Muscle layer of colon (tissue), 2 donors: ENCODE data around the gene GPR25.
"Not testable (repeated sequence)": the region's sequence is repeated elsewhere in the genome, so short reads cannot be mapped to it uniquely, and the experiment has no call there.

ENCODE experiments used
- H3K27ac ChIP-seq: one replicate; pipeline ENCODE4 v1.7.0; 2013; ENCODE audit warnings: low read depth, mild to moderate bottlenecking, low read length, moderate library complexity
- H3K27me3 ChIP-seq, 2 donors: one replicate each; pipeline ENCODE4 v1.7.0; 2013; ENCODE audit warnings: low read length in 2 of 2, mild to moderate bottlenecking in 2 of 2; ENCODE audit not compliant: insufficient read depth in 2 of 2, control insufficient read depth in 1 of 2
- H3K36me3 ChIP-seq: one replicate; pipeline ENCODE4 v1.7.0; 2013; ENCODE audit warnings: mild to moderate bottlenecking, low read length; ENCODE audit not compliant: insufficient read depth
- H3K4me1 ChIP-seq: one replicate; pipeline ENCODE4 v1.7.0; 2013; ENCODE audit warnings: mild to moderate bottlenecking, low read length; ENCODE audit not compliant: insufficient read depth
- H3K4me3 ChIP-seq, 2 donors: one replicate each; pipeline ENCODE4 v1.7.0; 2013; ENCODE audit warnings: low read length in 2 of 2, low read depth in 1 of 2, mild to moderate bottlenecking in 1 of 2, moderate library complexity in 1 of 2
- H3K9ac ChIP-seq: one replicate; pipeline ENCODE4 v1.7.0; 2013; ENCODE audit warnings: low read length
- H3K9me3 ChIP-seq: one replicate; pipeline ENCODE4 v1.7.0; 2013; ENCODE audit warnings: mild to moderate bottlenecking, low read length
- donor health status: abdominal sarcoma.
- donor health status: Adenocarcinoma of cecum.

GPR25 gene

DNA sequence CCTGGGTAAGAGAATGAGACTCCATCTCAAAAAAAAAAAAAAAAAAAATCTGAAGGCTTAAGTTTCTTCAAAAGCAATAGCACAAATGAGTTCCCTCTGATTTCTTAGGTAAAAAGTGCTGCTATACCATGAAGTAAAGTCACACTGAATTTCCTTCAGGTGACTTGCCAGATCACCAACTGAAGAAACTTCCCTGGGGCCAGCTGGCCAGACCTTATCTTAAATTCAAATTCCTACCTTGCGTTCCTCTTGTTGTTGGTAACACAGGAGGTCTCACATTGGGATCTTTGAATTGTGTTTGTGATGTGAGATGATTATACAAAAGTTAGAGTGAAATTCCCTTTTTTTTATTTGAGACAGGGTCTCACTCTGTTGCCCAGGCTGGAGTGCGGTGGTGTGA is 33.7 kb downstream of the GPR25 start:
- Histone ChIP-seq H3K27ac (no peak overlapping the region), H3K36me3 (no peaks in the 10 kb centered on the region), H3K9me3 (no peaks in the 10 kb centered on the region), H3K27me3 (no peaks in the 10 kb centered on the region), H3K4me3 (no peak overlapping the region), H3K9ac (no peak overlapping the region), H3K4me1 (no peaks in the 10 kb centered on the region)

DNA sequence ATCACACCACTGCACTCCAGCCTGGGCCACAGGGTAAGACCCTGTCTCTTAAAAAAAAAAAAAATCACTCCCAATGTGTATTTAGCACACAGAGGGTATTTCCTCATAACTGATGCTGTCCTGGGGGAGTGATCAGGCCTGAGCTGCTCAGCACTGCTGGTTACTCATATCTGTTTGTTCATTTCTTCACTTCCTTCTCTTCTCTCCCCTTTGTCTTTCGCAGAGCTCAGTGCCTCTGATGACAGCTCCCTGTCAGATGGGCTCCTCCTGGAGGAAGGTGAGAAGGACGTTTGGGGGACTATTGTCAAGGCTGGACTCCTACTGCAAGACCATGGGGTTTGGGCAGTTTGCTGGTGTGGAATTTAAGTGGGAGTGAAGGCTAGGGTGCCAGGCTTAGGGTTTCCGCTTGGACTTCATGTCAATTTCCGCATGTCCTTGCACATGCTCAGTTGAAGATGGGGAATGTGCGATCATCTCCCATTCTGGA is 34.9 kb downstream of the GPR25 start:
- no peaks in the 10 kb centered on the region for H3K36me3 ChIP-seq
- H3K9me3 ChIP-seq, result no peaks in the 10 kb centered on the region
- H3K4me1 ChIP-seq, result no peaks in the 10 kb centered on the region
- no peak overlapping the region for H3K27ac ChIP-seq
- no peak overlapping the region for H3K4me3 ChIP-seq
- no peak overlapping the region for H3K9ac ChIP-seq
- no peaks in the 10 kb centered on the region for H3K27me3 ChIP-seq

DNA sequence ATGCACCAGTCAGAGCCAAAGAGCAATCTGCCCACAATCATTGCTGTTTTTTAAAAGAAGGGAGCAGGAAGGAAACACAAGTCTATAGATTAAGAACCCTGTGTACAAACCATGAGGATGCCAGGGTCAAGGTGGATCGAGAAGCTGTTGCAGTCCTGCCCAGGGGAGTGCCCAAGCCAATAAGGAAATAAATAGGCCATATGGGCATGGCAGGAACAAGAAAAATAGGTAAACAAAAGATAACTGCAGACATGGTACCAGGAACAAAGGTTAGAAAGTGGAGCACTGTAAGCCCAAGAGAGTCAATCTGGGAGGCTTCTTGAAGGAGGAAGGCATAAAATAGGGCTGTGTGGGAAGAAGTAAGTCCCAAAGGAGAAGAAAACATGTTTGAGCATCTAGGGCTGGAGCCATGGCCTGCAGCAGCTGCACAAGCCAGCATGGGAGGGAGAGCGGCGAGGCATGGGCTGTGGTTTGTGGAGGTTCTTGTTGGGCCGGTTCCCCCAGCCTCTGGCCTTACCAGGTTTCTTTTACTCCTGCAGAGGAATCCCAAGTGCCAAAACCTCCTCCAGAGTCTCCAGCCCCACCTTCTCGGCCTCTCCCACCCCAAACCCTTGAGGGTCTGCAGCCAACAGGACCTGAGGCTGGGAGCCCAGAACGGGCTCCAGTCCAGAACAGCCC is 35.5 kb downstream of the GPR25 start:
- Histone ChIP-seq H3K9me3 (no peaks in the 10 kb centered on the region), H3K27ac (no peak overlapping the region), H3K27me3 (no peaks in the 10 kb centered on the region), H3K4me1 (no peaks in the 10 kb centered on the region), H3K36me3 (no peaks in the 10 kb centered on the region), H3K4me3 (no peak overlapping the region), H3K9ac (no peak overlapping the region)

DNA sequence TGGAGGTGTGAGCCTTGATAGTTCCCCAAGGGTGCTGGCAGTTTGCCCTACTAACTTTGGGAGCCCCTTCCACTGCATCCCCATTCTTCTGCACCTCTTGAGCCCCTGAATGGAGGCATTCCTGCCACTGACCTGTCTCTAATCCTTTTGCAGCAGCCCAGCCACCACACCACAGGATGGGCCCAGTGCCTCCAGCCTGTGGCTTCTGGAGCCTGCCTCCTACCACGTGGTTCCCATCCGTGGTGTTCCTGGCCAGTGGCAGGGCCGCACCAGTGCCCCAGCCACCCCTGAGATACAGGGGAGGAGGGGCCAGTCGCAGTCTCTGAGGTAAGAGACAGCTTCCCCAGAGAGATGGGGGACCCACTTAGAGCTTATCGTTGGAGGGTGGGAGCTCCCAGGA is 36.3 kb downstream of the GPR25 start:
- H3K4me1 ChIP-seq, result no peaks in the 10 kb centered on the region
- H3K9ac ChIP-seq, result no peak overlapping the region

DNA sequence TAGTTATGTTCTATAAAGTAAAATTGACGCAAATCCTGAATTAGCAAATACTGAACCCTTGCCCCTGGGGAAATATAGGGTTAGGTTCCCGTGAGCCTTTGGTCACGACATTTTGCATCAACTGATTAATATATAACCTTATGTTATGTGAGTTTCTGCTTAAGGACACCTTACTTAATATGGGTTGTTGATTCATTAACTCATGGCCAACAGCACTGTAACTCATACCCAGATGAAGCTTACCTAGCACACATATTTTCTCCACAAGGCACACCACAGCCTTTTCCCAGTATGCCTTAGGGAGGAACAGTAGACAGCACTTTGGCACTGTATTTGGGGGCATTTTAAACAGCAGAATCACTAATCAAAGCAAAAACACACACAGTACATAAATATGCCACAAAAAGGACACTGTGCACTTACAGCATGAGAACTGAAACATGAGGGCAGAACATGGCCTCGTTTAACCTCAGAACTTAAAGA is 37.0 kb downstream of the GPR25 start:
- no peaks in the 10 kb centered on the region for H3K9me3 ChIP-seq
- H3K9ac ChIP-seq, result no peak overlapping the region
- no peaks in the 10 kb centered on the region for H3K4me1 ChIP-seq
- no peaks in the 10 kb centered on the region for H3K27me3 ChIP-seq
- H3K27ac ChIP-seq, result no peak overlapping the region
- no peak overlapping the region for H3K4me3 ChIP-seq
- no peaks in the 10 kb centered on the region for H3K36me3 ChIP-seq

More for the DNA sequence above, 36.3 kb downstream of the GPR25 start:
- Histone ChIP-seq H3K27me3 (no peaks in the 10 kb centered on the region), H3K36me3 (no peaks in the 10 kb centered on the region), H3K27ac (no peak overlapping the region), H3K9me3 (no peaks in the 10 kb centered on the region), H3K4me3 (no peak overlapping the region)

DNA sequence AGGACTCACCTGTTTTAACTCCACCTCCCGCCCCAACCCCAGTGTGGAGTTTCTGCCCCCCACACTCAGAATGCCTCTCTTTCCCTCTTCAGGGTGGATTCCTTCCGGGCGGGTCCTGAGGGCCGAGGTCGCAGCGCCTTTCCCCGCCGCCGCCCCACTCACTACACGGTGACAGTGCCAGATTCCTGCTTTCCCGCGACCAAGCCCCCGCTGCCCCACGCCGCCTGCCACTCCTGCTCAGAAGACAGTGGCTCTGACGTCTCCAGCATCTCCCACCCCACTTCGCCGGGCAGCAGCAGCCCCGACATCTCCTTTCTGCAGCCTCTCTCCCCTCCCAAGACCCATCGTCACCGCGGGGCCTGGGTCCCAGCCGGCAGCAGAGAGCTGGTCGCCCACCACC is 38.6 kb downstream of the GPR25 start:
- no peak overlapping the region for H3K4me3 ChIP-seq
- no peak overlapping the region for H3K27ac ChIP-seq
- no peaks in the 10 kb centered on the region for H3K9me3 ChIP-seq
- no peaks in the 10 kb centered on the region for H3K36me3 ChIP-seq
- H3K4me1 ChIP-seq, result no peaks in the 10 kb centered on the region
- H3K27me3 ChIP-seq, result peaks cover 0 to 3% of the 10 kb centered on the region in 2 donors
- no peak overlapping the region for H3K9ac ChIP-seq

DNA sequence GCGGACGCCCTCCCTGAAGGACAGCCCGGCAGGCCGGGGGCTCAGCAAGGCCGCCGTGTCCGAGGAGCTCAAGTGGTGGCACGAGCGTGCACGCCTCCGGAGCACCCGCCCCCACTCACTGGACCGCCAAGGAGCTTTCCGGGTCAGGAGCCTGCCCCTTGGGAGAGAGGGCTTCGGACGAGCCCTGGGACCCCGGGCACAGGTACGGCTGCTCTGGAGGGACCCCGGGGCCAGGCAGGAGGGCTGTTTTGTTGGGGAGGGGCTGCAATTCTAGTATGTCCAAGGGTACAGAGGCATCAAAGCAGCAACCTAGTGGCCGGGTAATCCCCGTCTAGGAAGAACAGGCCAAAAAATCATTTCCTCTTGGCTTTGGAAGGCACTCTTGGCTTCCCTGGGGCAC is 39.2 kb downstream of the GPR25 start:
- H3K27ac ChIP-seq, H3K9ac ChIP-seq, H3K4me3 ChIP-seq, H3K9me3 ChIP-seq, H3K27me3 ChIP-seq, H3K4me1 ChIP-seq, H3K36me3 ChIP-seq: not testable (repeated sequence)

DNA sequence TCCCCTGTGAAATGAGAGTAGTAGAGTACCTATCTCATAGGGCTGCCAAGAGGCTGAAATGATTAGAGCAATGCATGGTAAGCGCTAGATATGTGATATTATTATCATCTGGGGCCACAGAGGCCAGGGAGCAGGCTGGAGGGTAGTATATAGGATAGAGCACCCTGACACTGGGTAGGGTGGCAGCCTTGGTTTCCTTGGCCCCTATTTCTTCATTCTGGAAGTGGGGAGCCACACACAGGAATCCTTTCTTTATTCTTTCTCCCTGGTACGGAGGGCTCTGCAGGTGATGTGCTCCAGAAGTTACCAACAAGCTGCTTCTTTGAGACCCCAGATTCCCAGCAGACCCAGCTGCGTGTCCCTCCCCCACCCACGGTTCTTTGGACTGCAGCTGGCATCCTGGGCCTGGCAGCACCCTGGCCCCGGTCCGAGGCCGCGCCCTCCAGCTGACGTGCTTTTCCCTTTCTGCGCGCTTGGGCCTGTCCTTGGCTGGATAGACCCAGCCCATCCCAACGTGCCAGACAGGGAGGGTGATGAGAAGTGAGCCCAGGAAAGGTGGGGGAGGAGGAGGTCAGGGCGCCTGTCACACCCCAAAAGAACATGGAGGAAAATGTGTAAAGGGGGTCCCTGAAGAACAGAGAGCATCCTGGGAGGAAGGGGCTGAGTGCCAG is 40.1 kb downstream of the GPR25 start:
- Histone ChIP-seq H3K36me3 (no peaks in the 10 kb centered on the region), H3K4me3 (no peak overlapping the region), H3K9ac (no peak overlapping the region)

DNA sequence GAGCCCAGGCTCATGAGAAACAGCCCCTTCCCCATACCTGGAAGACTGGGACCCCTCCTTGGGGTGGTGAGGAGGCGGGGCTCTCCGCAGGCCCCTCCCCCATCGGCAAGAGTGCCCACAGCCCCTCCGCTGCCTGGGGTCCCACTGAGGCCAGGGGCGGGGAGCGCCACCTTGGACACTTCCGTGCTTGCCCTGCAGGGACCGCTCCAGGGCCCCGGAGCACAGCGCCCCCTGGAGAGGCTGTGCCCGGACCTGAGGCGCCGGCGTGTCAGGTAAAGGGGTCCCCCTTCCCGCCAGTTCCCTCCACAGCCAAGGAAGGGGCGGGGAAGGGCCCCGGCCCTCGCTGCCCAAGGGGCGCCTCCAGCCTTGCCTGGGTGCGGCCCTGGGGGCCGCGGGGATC is 43.4 kb downstream of the GPR25 start:
- Histone ChIP-seq H3K27ac (no peak overlapping the region), H3K36me3 (no peaks in the 10 kb centered on the region), H3K4me3 (no peak overlapping the region), H3K27me3 (peaks cover 0 to 4% of the 10 kb centered on the region in 2 donors), H3K9me3 (no peaks in the 10 kb centered on the region), H3K9ac (no peak overlapping the region), H3K4me1 (no peaks in the 10 kb centered on the region)

More for the DNA sequence above, 40.1 kb downstream of the GPR25 start:
- Histone ChIP-seq H3K4me1 (no peaks in the 10 kb centered on the region), H3K27ac (no peak overlapping the region), H3K27me3 (peaks cover 0 to 4% of the 10 kb centered on the region in 2 donors), H3K9me3 (no peaks in the 10 kb centered on the region)

DNA sequence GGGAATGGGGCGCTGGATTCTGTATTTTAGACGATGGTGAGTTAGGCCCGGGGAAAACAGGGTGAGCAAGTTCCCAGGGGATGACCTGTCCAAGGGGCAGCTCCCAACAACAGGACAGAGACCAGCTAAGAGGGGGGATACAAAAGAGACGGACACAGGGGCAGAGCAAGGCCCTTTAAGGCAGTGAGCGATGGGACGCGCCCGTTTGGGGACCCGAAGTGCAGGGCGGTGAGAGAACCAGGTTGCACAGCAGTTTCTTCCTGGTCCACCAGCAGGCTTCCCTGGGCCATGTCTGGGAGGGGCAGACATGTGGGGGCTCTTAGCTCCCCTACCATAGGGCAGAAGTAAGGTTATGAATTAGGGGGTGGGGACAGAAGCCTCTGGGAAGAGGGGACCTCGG is 43.9 kb downstream of the GPR25 start:
- Histone ChIP-seq H3K27me3 (peaks cover 0 to 4% of the 10 kb centered on the region in 2 donors), H3K4me3 (no peak overlapping the region), H3K36me3 (no peaks in the 10 kb centered on the region), H3K4me1 (no peaks in the 10 kb centered on the region), H3K27ac (no peak overlapping the region), H3K9me3 (no peaks in the 10 kb centered on the region), H3K9ac (no peak overlapping the region)

DNA sequence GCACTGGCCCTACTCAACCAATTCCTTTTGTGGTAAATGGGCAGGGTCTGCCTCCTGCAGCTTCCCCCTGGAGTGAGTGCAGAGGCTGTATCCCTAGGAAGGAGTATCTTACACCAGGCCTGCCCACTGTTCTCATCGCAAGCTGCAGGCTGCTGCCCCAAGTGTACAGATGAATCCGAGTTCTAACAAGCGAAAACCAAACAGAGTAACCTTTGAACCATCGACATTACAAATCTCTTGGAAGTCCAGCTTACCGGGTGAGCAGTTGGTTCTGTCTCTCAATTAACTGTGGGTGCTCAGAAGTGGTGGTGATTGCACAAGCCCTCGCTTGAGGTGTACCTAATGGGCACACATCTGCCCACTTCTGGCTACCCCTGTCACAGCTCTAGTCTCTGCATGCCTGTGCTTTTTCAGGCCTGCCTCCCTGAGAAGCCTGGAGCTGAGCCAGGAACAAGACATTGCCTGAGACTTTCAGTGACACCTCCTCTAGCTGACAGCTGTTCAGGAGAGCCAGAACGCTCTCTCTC is 44.6 kb downstream of the GPR25 start:
- Histone ChIP-seq H3K9ac (no peak overlapping the region), H3K4me1 (no peaks in the 10 kb centered on the region), H3K9me3 (no peaks in the 10 kb centered on the region), H3K36me3 (no peaks in the 10 kb centered on the region), H3K4me3 (no peak overlapping the region), H3K27me3 (peaks cover 0 to 4% of the 10 kb centered on the region in 2 donors), H3K27ac (no peak overlapping the region)
